Brain microvascular endothelial cell (primary cell): ENCODE measurements around the gene BRWD1.
"Not testable (repeated sequence)": the region's sequence is repeated elsewhere in the genome, so short reads cannot be mapped to it uniquely, and the experiment has no call there.

Experiments used
- DNase-seq: peaks from one replicate; pipeline ENCODE4 v3.0.0-alpha.2; 2020
- H3K27ac ChIP-seq: fragments of 250-450 bp; sonication (Bioruptor Pico); 2 replicates; pipeline ENCODE4 v1.5.1; 2020; ENCODE audit warnings: mild to moderate bottlenecking, moderate library complexity
- H3K27me3 ChIP-seq: fragments of 250-450 bp; sonication (Bioruptor Pico); replicated peaks from 2 replicates; pipeline ENCODE4 v1.5.1; 2020; ENCODE audit warnings: mild to moderate bottlenecking
- H3K36me3 ChIP-seq: fragments of 250-450 bp; sonication (Bioruptor Pico); replicated peaks from 2 replicates; pipeline ENCODE4 v1.5.1; 2020; ENCODE audit warnings: mild to moderate bottlenecking
- H3K4me3 ChIP-seq: 2 replicates; pipeline ENCODE4 v1.5.1; 2011; ENCODE audit warnings: low read depth, mild to moderate bottlenecking, control low read depth, low read length, moderate library complexity
- in situ Hi-C: cut with HindIII; loops from 2 replicates; pipeline ENCODE4 v1.10.0; 2017; ENCODE audit warnings: low sequenced_read_pairs, low pct_ligation_motif_present
- TF ChIP-seq, protein P1 (sequence below): IDR thresholded peaks from 2 replicates; pipeline ENCODE4 v1.5.1; 2011; ENCODE audit warnings: low read depth, mild to moderate bottlenecking, moderate library complexity, low read length, control low read depth, inconsistent platforms; ENCODE audit errors: missing control alignments

Gene BRWD1

DNA sequence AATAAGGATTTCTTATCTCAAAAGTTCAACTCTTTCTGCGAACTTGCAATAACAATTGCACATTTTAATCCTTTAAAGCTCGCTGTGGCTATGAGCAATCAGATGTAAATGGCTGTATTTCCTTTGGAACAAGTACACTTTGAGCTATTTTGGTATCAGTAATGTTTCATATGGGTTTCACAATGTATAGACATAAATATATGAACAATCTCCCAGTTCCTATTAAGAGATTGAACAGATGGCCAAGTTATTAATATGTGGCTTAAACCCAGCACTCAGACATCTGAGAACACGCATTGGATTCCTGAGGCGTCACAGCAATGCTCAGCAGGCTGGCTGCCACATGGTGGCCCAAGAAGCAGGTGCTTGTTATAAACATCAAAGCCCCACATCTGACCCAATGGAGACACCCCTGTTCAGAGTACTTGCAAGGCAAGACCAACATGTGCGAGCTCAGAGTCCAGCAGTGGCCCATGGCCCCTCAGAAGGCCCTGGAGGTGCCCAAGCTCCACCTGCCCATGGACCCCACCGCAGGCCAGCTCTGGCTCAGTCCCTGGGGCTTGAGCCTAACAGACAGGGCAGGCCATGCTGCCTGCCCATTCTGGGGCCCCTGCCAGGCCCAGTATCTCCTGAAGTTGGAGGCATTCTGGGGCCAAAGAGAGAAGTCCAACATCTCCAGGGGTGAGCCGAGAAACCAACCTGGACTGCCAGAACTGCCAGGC is 153.9 kb downstream of the BRWD1 start:
- H3K27ac ChIP-seq, result no peak overlapping the region
- TF ChIP-seq, protein P1, sequence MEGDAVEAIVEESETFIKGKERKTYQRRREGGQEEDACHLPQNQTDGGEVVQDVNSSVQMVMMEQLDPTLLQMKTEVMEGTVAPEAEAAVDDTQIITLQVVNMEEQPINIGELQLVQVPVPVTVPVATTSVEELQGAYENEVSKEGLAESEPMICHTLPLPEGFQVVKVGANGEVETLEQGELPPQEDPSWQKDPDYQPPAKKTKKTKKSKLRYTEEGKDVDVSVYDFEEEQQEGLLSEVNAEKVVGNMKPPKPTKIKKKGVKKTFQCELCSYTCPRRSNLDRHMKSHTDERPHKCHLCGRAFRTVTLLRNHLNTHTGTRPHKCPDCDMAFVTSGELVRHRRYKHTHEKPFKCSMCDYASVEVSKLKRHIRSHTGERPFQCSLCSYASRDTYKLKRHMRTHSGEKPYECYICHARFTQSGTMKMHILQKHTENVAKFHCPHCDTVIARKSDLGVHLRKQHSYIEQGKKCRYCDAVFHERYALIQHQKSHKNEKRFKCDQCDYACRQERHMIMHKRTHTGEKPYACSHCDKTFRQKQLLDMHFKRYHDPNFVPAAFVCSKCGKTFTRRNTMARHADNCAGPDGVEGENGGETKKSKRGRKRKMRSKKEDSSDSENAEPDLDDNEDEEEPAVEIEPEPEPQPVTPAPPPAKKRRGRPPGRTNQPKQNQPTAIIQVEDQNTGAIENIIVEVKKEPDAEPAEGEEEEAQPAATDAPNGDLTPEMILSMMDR, result no peak
- DNase-seq, result no peak
- H3K4me3 ChIP-seq, result no peak overlapping the region
- no peaks in the 10 kb centered on the region for H3K27me3 ChIP-seq
- H3K36me3 ChIP-seq, result no peaks in the 10 kb centered on the region
- in situ Hi-C loops, result no loop called here

DNA sequence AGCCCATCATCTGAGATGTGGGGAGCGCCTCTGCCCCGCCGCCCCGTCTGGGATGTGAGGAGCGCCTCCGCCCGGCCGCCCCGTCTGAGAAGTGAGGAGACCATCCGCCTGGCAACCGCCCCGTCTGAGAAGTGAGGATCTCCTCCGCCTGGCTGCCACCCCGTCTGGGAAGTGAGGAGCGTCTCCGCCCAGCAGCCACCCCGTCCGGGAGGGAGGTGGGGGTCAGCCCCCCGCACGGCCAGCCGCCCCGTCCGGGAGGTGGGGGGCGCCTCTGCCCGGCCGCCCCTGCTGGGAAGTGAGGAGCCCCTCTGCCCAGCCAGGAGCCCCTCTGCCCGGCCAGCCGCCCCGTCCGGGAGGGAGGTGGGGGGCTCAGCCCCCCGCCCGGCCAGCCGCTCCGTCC is 156.2 kb downstream of the BRWD1 start:
- in situ Hi-C loops, result not testable (repeated sequence)

GRCh38 chr21:39156024-39156423 is 157.4 kb downstream of the BRWD1 start:
- Histone ChIP-seq H3K4me3 (no peak overlapping the region), H3K27me3 (no peaks in the 10 kb centered on the region), H3K27ac (peak overlapping the region; percentile 19), H3K36me3 (no peaks in the 10 kb centered on the region)
- DNase-seq, result peak; percentile 88
- TF ChIP-seq, protein P1, result no peak
- in situ Hi-C loops, result no loop called here

More for the DNA sequence above, 156.2 kb downstream of the BRWD1 start:
- H3K27me3 ChIP-seq, H3K36me3 ChIP-seq, H3K4me3 ChIP-seq, DNase-seq, H3K27ac ChIP-seq: not testable (repeated sequence)

GRCh38 chr21:39155578-39155977 is 157.9 kb downstream of the BRWD1 start:
- DNase-seq, result no peak
- no peaks in the 10 kb centered on the region for H3K27me3 ChIP-seq
- no peaks in the 10 kb centered on the region for H3K36me3 ChIP-seq
- TF ChIP-seq, protein P1, result no peak
- peak overlapping the region; percentile 11 for H3K27ac ChIP-seq
- in situ Hi-C loops, result no loop called here
- H3K4me3 ChIP-seq, result no peak overlapping the region

DNA sequence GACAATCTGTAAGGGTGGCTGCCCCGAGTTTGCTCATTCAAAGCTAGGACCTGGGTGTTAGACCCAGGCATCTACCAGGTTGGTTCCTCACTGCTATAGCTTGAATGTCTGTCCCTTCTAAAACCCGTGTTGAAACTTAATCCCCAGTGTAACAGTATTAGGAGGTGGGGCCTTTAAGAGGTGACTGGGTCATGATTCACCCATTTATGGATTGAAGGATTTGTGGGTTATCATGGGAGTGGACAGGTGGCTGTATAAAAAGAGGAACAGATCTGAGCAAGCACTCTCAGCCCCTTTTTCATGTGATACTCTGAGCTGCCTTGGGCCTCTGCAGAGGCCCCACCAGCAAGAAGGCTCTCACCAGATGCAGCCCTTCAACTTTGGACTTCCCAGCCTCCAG is 159.6 kb downstream of the BRWD1 start:
- Histone ChIP-seq H3K27ac (no peak overlapping the region), H3K27me3 (no peaks in the 10 kb centered on the region), H3K4me3 (no peak overlapping the region), H3K36me3 (no peaks in the 10 kb centered on the region)
- no peak for DNase-seq
- TF ChIP-seq, protein P1, result no peak
- in situ Hi-C loops, result no loop called here

- in situ Hi-C loops, result no loop called here
- no peak overlapping the region for H3K4me3 ChIP-seq
- no peaks in the 10 kb centered on the region for H3K36me3 ChIP-seq
- H3K27ac ChIP-seq, result no peak overlapping the region
- H3K27me3 ChIP-seq, result no peaks in the 10 kb centered on the region
- DNase-seq, result no peak
- TF ChIP-seq, protein P1, result peak; percentile 81
These were observed 160.1 kb downstream of the BRWD1 start for GRCh38 chr21:39153373-39153772.
